Neural progenitor cell (in vitro differentiated cells): ENCODE measurements around the gene WDFY2.

Experiments used
- CTCF ChIP-seq: fragments of 200-600 bp; sonication (generic); IDR thresholded peaks from 2 replicates; pipeline ENCODE4 v1.5.1; 2017; ENCODE audit warnings: antibody characterized with exemption, mild to moderate bottlenecking
- EZH2phosphoT487 ChIP-seq: fragments of 200-600 bp; sonication (generic); IDR thresholded peaks from 2 replicates; pipeline ENCODE4 v1.6.1; 2017; ENCODE audit warnings: antibody characterized with exemption

GRCh38 chr13:51589793-51590192, 5.5 kb downstream of the WDFY2 start:
- no peak for TF ChIP-seq CTCF
- no peak for TF ChIP-seq EZH2phosphoT487
